Activated naive CD4-positive, alpha-beta T cell treated with anti-CD3 and anti-CD28 coated beads for 36 hours (primary cell): Measurements from ENCODE around the gene C8G. TPM values are rescaled to one million over a fixed set of nuclear protein-coding genes. Genes with fewer than 3 reads are reported as not detected.

Experiments used
- CTCF ChIA-PET: fragments of 350-600 bp; sonication (Branson Sonifier 250); formaldehyde crosslinking; loops from one replicate; lab custom pipeline; 2021; ENCODE audit warnings: antibody characterized with exemption; lab: Charles Lee
- DNase-seq: peaks from one replicate; pipeline ENCODE4 v3.0.0-alpha.2; 2020
- H3K27ac Mint-ChIP-seq: one replicate; pipeline ENCODE4 v1.8.0; 2021; ENCODE audit warnings: mild to moderate bottlenecking, mixed read lengths
- H3K27me3 Mint-ChIP-seq: one replicate; pipeline ENCODE4 v1.8.0; 2021; ENCODE audit warnings: low read depth, mixed read lengths
- H3K36me3 Mint-ChIP-seq: one replicate; pipeline ENCODE4 v1.8.0; 2021; ENCODE audit warnings: low read depth, mixed read lengths
- H3K4me1 Mint-ChIP-seq: one replicate; pipeline ENCODE4 v1.8.0; 2021; ENCODE audit warnings: low read depth, mixed read lengths
- H3K4me3 Mint-ChIP-seq: one replicate; pipeline ENCODE4 v1.8.0; 2021; ENCODE audit warnings: mild to moderate bottlenecking, moderate library complexity, mixed read lengths
- H3K9me3 Mint-ChIP-seq: one replicate; pipeline ENCODE4 v1.8.0; 2021; ENCODE audit warnings: mixed read lengths
- intact Hi-C: fragments of 100-400 bp; cut with micrococcal nuclease; formaldehyde crosslinking; loops from one replicate; pipeline ENCODE4 v1.15.1; 2023
- total RNA-seq, 2 experiments: library from RNA; stranded (reverse); gene quantifications; one replicate each; pipeline ENCODE4 v1.2.3, GENCODE V29; 2021

The C8G gene
- total RNA-seq, 2 experiments from 2014 or later, result 0.83 TPM; not detected in 1

DNA sequence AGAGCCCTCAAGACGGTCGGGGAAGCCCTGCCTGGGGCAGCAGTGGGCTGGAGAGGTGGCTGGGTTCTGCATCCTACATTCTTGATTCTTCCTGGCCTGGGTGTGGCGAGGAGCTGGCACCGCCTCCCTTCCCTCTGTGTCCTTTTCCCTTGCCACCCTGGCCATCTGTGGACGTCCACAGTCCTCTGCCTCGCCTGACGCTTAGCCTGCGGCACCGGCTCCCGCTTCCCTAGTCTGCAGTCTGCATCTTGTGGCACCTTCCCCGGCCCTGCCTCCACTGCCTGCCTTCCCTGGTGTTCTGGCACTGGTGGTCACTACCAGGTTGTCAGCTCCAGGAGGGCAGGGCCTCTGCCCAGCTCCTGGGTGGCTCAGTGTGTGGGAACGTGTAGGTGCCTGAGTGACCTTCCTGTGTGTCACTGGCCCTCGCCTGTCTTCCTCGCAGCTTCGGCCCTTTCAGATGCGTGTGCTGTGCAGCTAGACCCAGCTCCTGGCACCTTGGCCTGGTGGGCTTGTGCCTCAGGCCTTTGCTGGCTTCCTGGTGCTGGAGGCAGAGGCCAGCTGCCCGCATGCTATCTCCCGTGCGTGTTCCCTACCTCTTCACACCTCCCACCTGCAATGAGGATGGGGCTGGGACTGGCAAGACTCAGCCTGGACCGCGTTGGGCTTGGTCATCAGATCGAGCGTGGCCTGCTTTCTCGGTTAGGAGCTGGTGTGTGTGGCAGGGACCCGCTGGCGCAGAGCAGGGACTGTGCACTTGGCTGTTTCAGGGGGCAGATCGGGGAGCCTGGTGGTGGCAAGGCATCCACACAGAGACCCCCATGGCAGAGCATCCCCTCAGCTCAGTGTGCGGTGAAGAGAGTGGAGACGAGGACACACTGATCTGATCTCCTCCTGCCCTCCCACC is 37.8 kb upstream of the C8G start:
- no peak overlapping the region for H3K4me3 Mint-ChIP-seq
- H3K27me3 Mint-ChIP-seq, result no peaks in the 10 kb centered on the region
- CTCF ChIA-PET, result interaction anchor here (0.6 kb wide), 1 partner anchor 95 kb away, joined by 3 read pairs; no protein-coding TSS in a partner anchor
- peaks cover 34% of the 10 kb centered on the region for H3K36me3 Mint-ChIP-seq
- peaks cover 28% of the 10 kb centered on the region for H3K4me1 Mint-ChIP-seq
- no peak for DNase-seq
- intact Hi-C loops, result no loop called here
- H3K27ac Mint-ChIP-seq, result peak overlapping the region; percentile 31
- H3K9me3 Mint-ChIP-seq, result no peaks in the 10 kb centered on the region

DNA sequence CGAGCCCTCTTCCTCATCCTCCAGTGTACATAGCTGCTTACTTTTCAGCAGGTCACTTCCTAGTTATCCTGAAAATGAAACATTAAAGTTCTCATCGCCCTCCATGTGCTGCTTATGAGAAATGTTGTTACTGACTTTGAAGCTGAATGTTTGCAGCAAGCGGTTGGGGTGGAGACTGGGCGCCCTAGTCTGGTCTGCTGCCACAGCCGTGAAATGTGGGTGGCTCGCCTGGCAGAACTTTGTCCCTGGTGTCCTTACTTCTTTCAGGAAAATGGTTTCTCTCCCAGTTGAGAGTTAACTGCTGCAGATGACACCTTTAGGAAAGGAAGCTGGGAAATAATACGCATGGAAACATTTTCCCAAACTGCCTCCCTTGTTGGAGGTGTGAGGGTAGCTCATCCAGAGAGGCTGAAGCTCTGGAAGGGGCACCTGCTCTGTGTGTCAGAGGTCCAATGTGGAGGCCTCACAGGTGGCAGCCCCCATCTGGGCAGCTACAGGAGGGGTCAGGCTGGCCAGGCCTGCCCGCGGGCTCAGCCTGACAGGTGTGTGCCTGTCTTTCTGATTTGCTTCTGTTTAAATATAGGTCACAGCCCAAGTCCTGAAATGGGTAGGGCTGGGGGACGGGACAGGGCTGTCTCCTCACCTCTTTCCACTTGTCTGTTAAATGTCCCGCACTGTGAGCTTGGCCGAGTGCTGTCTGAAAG is 34.7 kb upstream of the C8G start:
- no peak overlapping the region for H3K4me3 Mint-ChIP-seq
- no peak for DNase-seq
- no peak overlapping the region for H3K27ac Mint-ChIP-seq
- H3K9me3 Mint-ChIP-seq, result no peaks in the 10 kb centered on the region
- H3K27me3 Mint-ChIP-seq, result no peaks in the 10 kb centered on the region
- intact Hi-C loops, result no loop called here
- H3K36me3 Mint-ChIP-seq, result peaks cover 29% of the 10 kb centered on the region
- H3K4me1 Mint-ChIP-seq, result peaks cover 12% of the 10 kb centered on the region
- CTCF ChIA-PET, result no interaction called here

DNA sequence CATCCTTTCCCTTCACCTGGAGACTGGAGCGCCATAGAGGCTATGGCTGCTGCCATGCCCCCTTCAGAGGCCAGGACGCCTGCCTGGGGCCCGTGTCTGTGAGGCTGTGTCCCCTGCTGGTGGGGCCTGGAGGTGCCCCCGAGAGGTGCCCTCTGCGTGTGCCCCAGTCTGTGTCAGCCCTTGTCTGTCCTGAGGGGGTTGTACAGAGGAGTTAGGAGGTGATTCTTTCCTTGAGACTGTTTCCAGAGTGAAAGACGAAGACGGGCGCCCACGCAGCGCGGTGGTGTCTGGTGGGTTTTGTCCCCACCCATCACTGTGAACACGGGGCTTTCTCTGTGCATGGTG is 34.2 kb upstream of the C8G start:
- Mint-ChIP-seq H3K9me3 (no peaks in the 10 kb centered on the region), H3K4me3 (no peak overlapping the region), H3K36me3 (peaks cover 28% of the 10 kb centered on the region), H3K27me3 (no peaks in the 10 kb centered on the region), H3K27ac (no peak overlapping the region), H3K4me1 (peaks cover 9% of the 10 kb centered on the region)
- CTCF ChIA-PET, result no interaction called here
- no peak for DNase-seq
- intact Hi-C loops, result no loop called here

DNA sequence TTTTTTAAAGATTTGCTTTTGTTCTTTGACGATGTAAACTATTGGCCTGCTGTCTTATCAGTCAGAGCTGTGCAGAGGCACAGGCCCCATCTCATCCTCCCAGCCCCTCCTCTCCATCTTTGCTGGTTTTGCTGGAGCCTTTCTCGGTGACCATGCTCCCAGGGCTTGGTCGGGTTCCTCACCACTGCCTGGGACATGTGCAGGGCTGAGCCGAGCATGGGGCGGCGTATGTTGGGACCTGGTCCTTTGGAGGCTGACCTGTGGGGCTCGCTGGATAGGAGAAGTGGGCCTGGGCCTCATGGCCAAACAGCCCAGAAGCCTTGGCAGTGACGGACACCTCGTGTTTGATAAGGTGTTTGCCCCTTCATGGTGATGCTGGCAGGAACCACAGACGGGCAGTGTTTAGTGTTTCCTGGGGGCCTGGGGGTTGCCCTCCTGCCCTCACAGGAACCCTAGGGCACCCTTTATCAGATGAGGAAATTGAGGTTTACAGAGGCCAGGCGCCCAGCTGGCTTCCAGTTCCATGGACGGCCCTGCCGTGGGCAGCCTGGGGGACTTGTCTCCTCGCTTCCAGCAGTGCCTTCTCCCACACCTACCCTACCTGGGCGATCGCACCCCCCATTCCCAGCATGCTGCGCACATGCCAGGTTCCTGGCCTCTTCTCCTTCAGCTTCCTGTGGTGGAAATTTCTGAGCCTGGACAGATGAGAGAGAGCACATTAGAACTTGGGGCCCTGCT is 31.2 kb upstream of the C8G start:
- DNase-seq, result no peak
- Mint-ChIP-seq H3K9me3 (no peaks in the 10 kb centered on the region), H3K27me3 (no peaks in the 10 kb centered on the region), H3K4me1 (peaks cover 3% of the 10 kb centered on the region), H3K36me3 (peaks cover 26% of the 10 kb centered on the region), H3K4me3 (no peak overlapping the region), H3K27ac (no peak overlapping the region)
- intact Hi-C loops, result no loop called here
- CTCF ChIA-PET, result no interaction called here

DNA sequence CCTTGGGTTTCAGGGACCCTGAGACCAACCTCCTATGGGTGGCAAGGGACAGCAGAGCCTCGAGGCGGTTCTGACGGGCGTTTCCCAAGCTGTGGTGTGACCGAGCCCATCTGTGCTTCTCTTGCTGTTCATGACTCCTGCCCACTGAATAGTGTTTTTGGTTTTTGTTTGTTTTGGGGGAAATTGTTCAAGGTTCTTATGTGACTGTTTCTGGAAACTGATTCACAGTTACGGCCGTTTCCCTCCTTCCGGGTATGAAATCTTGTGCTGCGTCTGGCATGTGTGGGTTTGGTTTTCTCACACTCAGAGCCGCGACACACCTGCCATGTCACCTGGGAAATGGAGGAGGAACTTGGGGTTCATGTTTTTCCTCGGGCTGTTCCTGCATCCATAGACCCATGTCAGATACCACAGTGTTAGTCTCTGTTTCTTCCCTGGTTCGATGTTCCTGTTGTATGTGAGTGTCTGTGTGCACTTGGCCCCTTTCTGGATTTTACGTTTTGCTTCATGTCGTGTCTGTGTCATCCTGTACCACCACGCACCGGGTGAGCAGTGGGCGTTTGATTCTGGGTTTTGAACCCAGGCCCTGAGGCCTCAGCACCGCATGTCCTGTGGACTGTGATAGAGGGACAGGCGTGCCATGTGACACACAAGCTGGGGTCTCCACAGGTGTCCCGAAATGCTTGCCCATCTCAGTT is 29.3 kb upstream of the C8G start:
- Mint-ChIP-seq H3K4me3 (no peak overlapping the region), H3K27me3 (no peaks in the 10 kb centered on the region), H3K9me3 (no peaks in the 10 kb centered on the region), H3K4me1 (peaks cover 3% of the 10 kb centered on the region), H3K27ac (no peak overlapping the region), H3K36me3 (peaks cover 33% of the 10 kb centered on the region)
- intact Hi-C loops, result no loop called here
- CTCF ChIA-PET, result no interaction called here
- DNase-seq, result no peak

DNA sequence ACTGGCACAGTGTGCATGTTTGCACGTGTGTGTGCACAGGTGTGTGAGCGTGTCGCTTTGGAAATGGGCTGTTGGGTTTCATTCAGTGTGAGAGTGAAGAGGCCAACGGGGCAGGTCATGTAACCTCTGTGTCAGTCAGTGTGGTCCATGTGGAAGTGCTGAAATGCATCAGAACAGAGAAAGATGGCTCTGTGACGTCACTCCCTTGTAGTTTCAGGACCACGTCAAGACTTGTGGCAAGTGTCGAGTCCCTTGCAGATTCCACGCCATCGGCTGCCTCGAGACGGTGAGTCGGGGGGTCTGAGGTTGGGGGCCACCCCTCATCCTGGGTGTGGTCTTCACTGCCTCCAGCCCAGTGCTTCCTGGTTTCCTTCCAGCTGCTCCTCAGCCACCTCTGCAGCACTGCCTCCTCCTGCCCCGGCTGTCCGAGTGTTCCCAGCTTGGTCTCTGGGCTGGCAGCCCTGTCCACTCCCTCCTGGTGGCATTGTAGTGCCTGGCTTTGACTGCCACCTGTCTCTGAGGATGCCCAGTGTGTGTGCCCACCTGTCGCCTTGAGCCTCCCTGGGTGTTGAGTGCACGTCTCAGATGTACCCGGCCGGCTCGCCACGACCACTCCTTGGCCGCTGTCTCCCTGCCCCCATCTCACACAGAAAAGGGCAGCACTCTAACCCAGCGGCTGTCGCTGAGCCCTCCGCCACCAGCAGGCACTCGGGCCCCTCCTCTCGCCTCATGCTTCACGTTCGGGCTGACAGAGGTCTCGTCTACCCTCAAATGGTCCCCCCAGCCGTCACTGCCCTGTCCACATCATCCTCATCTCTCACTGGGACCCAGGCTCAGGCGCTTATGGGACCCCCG is 28.5 kb upstream of the C8G start:
- Mint-ChIP-seq H3K9me3 (no peaks in the 10 kb centered on the region), H3K36me3 (peaks cover 36% of the 10 kb centered on the region), H3K4me1 (peaks cover 3% of the 10 kb centered on the region), H3K4me3 (no peak overlapping the region), H3K27ac (no peak overlapping the region), H3K27me3 (no peaks in the 10 kb centered on the region)
- CTCF ChIA-PET, result no interaction called here
- no peak for DNase-seq
- intact Hi-C loops, result no loop called here

DNA sequence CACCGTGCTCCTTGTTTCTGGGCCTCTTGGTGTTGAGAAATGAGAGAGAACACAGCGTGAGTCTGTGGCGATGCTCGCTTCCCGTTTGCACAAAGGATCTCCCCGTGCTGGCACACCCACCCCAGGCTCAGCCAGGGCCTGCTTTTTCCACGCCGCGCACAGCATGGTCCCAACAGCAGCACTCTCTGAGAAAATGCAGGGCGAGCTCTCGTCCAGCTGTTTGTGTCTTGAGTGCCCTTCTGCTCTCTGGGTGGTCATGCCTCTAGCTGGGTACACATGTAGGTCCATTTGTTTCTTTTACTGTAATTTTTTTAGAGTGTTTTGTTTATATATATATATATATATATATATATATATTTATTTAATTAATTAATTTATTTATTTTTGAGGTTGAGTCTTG is 27.1 kb upstream of the C8G start:
- DNase-seq, result no peak
- H3K9me3 Mint-ChIP-seq, result no peaks in the 10 kb centered on the region
- peaks cover 3% of the 10 kb centered on the region for H3K4me1 Mint-ChIP-seq
- no peak overlapping the region for H3K4me3 Mint-ChIP-seq
- intact Hi-C loops, result no loop called here
- no peak overlapping the region for H3K27ac Mint-ChIP-seq
- peaks cover 41% of the 10 kb centered on the region for H3K36me3 Mint-ChIP-seq
- H3K27me3 Mint-ChIP-seq, result no peaks in the 10 kb centered on the region
- CTCF ChIA-PET, result interaction anchor here (1.0 kb wide), 1 partner anchor 160 kb away, joined by 3 read pairs; no protein-coding TSS in a partner anchor

DNA sequence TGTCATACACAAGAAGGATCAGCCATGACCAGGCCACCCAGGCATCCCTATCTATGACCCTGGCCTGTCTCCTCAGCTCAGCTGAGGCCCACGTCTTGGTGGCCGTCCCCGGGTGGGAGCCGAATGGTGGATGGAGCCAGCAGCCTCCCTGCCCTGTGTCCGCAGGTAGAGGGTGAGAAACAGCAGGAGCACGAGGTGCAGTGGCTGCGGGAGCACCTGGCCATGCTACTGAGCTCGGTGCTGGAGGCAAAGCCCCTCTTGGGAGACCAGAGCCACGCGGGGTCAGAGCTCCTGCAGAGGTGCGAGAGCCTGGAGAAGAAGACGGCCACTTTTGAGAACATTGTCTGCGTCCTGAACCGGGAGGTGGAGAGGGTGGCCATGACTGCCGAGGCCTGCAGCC is 25.0 kb upstream of the C8G start:
- H3K4me1 Mint-ChIP-seq, result peaks cover 3% of the 10 kb centered on the region
- peaks cover 41% of the 10 kb centered on the region for H3K36me3 Mint-ChIP-seq
- DNase-seq, result no peak
- no peaks in the 10 kb centered on the region for H3K27me3 Mint-ChIP-seq
- no peaks in the 10 kb centered on the region for H3K9me3 Mint-ChIP-seq
- intact Hi-C loops, result no loop called here
- H3K4me3 Mint-ChIP-seq, result no peak overlapping the region
- CTCF ChIA-PET, result interaction anchor here (0.9 to 1.0 kb wide), 2 partner anchors 78 to 109 kb away, joined by 3 read pairs; partner anchors contain the start of gene AJM1
- no peak overlapping the region for H3K27ac Mint-ChIP-seq

DNA sequence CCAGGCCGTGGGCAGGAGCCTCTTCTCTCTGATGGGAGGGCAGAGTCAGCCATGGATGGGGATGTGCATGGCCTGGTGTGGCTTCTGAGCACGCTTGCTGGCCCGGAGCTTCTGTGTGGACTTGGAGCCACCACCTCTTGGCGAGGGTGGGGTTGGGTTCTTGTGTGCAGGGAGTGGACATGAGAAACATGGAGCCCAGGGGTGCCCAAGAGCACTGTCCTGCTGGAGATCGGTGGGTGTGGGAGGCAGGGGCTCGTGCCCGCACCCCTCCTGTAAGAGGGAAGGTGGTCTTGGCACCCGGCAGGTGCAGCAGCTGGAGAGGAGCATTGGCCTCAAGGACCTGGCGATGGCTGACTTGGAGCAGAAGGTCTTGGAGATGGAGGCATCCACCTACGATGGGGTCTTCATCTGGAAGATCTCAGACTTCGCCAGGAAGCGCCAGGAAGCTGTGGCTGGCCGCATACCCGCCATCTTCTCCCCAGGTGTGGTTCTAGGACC is 24.3 kb upstream of the C8G start:
- intact Hi-C loops, result no loop called here
- H3K9me3 Mint-ChIP-seq, result no peaks in the 10 kb centered on the region
- peaks cover 38% of the 10 kb centered on the region for H3K36me3 Mint-ChIP-seq
- DNase-seq, result no peak
- H3K4me3 Mint-ChIP-seq, result no peak overlapping the region
- CTCF ChIA-PET, result no interaction called here
- no peaks in the 10 kb centered on the region for H3K27me3 Mint-ChIP-seq
- peaks cover 2% of the 10 kb centered on the region for H3K4me1 Mint-ChIP-seq
- H3K27ac Mint-ChIP-seq, result no peak overlapping the region

DNA sequence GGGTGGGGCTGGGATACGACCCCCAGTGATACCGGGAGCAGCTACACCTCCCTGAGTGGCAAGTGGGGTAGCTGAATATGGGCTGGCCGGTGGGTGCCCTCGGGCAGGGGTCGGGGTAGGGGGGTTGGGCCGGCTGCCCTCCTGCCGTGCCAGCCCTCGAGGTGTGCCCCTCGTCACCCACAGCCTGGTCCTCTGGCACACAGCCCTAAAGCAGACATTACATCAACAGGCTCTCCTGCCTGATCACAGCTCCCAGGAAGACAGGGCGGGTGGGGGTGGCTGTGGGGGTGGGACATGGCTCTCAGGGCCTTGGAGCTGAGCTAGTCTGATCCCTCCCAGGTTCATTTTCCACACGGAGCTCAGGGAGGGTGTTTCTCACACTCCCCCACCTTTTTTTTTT is 23.7 kb upstream of the C8G start:
- Mint-ChIP-seq H3K4me1 (no peaks in the 10 kb centered on the region), H3K27me3 (no peaks in the 10 kb centered on the region), H3K27ac (no peak overlapping the region), H3K36me3 (peaks cover 36% of the 10 kb centered on the region), H3K9me3 (no peaks in the 10 kb centered on the region), H3K4me3 (no peak overlapping the region)
- no peak for DNase-seq
- CTCF ChIA-PET, result no interaction called here
- intact Hi-C loops, result no loop called here

DNA sequence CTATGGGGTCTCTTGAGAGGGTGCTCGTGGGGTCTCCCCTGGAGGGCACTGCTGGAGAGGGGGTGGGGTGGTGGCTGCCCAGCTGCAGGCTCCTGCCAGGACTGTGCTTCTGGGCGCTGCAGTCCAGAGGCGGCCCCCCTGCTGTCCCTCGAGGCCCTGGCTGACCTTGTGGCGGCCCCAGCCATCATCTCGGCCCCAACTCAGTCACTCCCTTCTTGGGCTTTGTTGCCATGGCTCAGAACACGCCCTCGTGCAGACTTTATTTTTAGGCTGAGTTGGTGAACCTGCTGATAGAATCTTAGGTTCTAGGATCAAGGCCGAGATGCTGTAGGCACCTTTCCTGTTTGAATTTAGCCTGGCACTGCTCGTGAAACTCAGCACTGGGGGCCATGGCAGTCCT is 23.3 kb upstream of the C8G start:
- Mint-ChIP-seq H3K4me3 (no peak overlapping the region), H3K27ac (no peak overlapping the region), H3K4me1 (no peaks in the 10 kb centered on the region), H3K27me3 (no peaks in the 10 kb centered on the region), H3K9me3 (no peaks in the 10 kb centered on the region), H3K36me3 (peaks cover 37% of the 10 kb centered on the region)
- DNase-seq, result no peak
- CTCF ChIA-PET, result no interaction called here
- intact Hi-C loops, result no loop called here
